ENCODE measurements around the gene MEI1. TPM values are rescaled to one million over a fixed set of nuclear protein-coding genes. Genes with fewer than 3 reads are reported as not detected.

Gene MEI1
- total and polyA plus RNA-seq, 9 of the 15 experiments (the other 6 are each of a cell fraction or from before 2014, with no cell fraction given), result 0.08 to 0.68 (median 0.18) TPM; not detected in 2

- FAIRE-seq, result no peak
- no peak overlapping the region for H3K27ac ChIP-seq (ENCODE audit: extremely low read depth, low read depth, low read length)
- POLR2A ChIA-PET, result interaction anchor here (0.6 kb wide), 2 partner anchors 23 to 117 kb away, joined by 3 read pairs; no protein-coding TSS in a partner anchor
Observed at GRCh38 chr22:41768430-41768829, 69.1 kb downstream of the MEI1 start.

GRCh38 chr22:41770715-41771468, 71.6 kb downstream of the MEI1 start:
- H3K4me1 ChIP-seq (replicated peaks in 1 of 2; ENCODE audit: control insufficient read depth in 2 of 2, insufficient read depth in 2 of 2, low read length in 2 of 2), result no peaks in the 10 kb centered on the region
- H3K4me3 ChIP-seq, result no peak overlapping the region
- BruUV-seq (replicated peaks), result no TSS peak
- DNase-seq (ENCODE audit: extremely low read depth in 1 of 4, low spot score in 3 of 4), result no peak
- H3K36me3 ChIP-seq (ENCODE audit: control insufficient read depth, insufficient read depth, low read length), result no peaks in the 10 kb centered on the region
- in situ Hi-C loops (cut with MboI) (no loop called here), intact Hi-C loops (cut with micrococcal nuclease) (no loop called here)
- POLR2A ChIA-PET, result interaction anchor here (0.6 to 1.1 kb wide), 3 partner anchors 23 to 215 kb away, joined by 3 to 5 read pairs (median 3); partner anchors contain the start of gene SNU13
- 3% methylated on average over 5 of the region's 5 CpGs for WGBS (ENCODE audit: insufficient coverage, low coverage, missing lambda C conversion rate)
- no peak overlapping the region for H2AFZ ChIP-seq (ENCODE audit: low read depth, low read length)
- CTCF ChIA-PET (ENCODE audit: low intra/inter-chr PET ratio), result no interaction called here
- H3K9me1 ChIP-seq (ENCODE audit: control insufficient read depth, insufficient read depth, low read length), result no peaks in the 10 kb centered on the region
- no peaks in the 10 kb centered on the region for H3K79me2 ChIP-seq (ENCODE audit: control insufficient read depth, insufficient read depth, low read length)
- FAIRE-seq, result no peak
- peaks cover 0 to 2% of the 10 kb centered on the region in 2 experiments; a peak in 1 of 5 replicates for H3K27me3 ChIP-seq (ENCODE audit: control insufficient read depth in 2 of 2, insufficient read depth in 2 of 2, low read length in 2 of 2)
- ATAC-seq, result no peak
- no peaks in the 10 kb centered on the region for H4K20me1 ChIP-seq (replicated peaks; ENCODE audit: control insufficient read depth, insufficient read depth, low read length)
- no peak overlapping the region for H3K4me2 ChIP-seq (ENCODE audit: insufficient read depth, low read length)
- no peaks in the 10 kb centered on the region for H3K9me3 ChIP-seq (replicated peaks; ENCODE audit: control insufficient read depth, insufficient read depth, low read depth, low read length)
- no peak overlapping the region for H3K9ac ChIP-seq (ENCODE audit: insufficient read depth in 1 of 2, low read depth in 2 of 2, low read length in 2 of 2)
- no peak overlapping the region for H3K27ac ChIP-seq (ENCODE audit: extremely low read depth, low read depth, low read length)
- TF ChIP-seq SRSF7 (optimal IDR thresholded peaks at IDR 0.05; ENCODE audit: low read depth, low read length) (no peak), MAFF (IDR thresholded peaks at IDR 0.05; ENCODE audit: low read length) (peak; percentile 39), FOXJ2 (tag; IDR thresholded peaks at IDR 0.05) (no peak), MAFK (IDR thresholded peaks at IDR 0.05; ENCODE audit: low read length) (0 out of 2 replicates have a peak, but pooled peaks have one; percentile 27), ZFX (CRISPR knock-in tag; IDR thresholded peaks at IDR 0.05) (no peak), C11orf30 (IDR thresholded peaks at IDR 0.05; ENCODE audit: low read depth) (peak; percentile 68; the same call in 1 of the 2 replicates), NEUROD1 (IDR thresholded peaks at IDR 0.05; ENCODE audit: borderline replicate concordance, low read depth, low read length, partially characterized antibody) (no peak), MAFG (tag; conservative IDR thresholded peaks at IDR 0.05) (peak; percentile 28; the same call in 1 of the 2 replicates), CTCF (IDR thresholded peaks at IDR 0.05 in 2 of 3, conservative IDR thresholded peaks at IDR 0.05 in 1 of 3; ENCODE audit: insufficient read depth in 2 of 3, low read depth in 1 of 3, low read length in 3 of 3) (no peak)

More at GRCh38 chr22:41768430-41768829, 69.1 kb downstream of the MEI1 start:
- Histone ChIP-seq H3K27me3 (ENCODE audit: control insufficient read depth in 2 of 2, insufficient read depth in 2 of 2, low read length in 2 of 2) (peaks cover 7 to 8% of the 10 kb centered on the region in 2 experiments; a peak in 2 of 5 replicates), H3K9me3 (replicated peaks; ENCODE audit: control insufficient read depth, insufficient read depth, low read depth, low read length) (no peaks in the 10 kb centered on the region), H3K79me2 (ENCODE audit: control insufficient read depth, insufficient read depth, low read length) (no peaks in the 10 kb centered on the region), H3K4me1 (replicated peaks in 1 of 2; ENCODE audit: control insufficient read depth in 2 of 2, insufficient read depth in 2 of 2, low read length in 2 of 2) (no peaks in the 10 kb centered on the region), H3K9ac (ENCODE audit: insufficient read depth in 1 of 2, low read depth in 2 of 2, low read length in 2 of 2) (no peak overlapping the region), H3K4me2 (ENCODE audit: insufficient read depth, low read length) (no peak overlapping the region), H3K9me1 (ENCODE audit: control insufficient read depth, insufficient read depth, low read length) (no peaks in the 10 kb centered on the region), H3K4me3 (no peak overlapping the region), H4K20me1 (replicated peaks; ENCODE audit: control insufficient read depth, insufficient read depth, low read length) (no peaks in the 10 kb centered on the region), H3K36me3 (ENCODE audit: control insufficient read depth, insufficient read depth, low read length) (no peaks in the 10 kb centered on the region), H2AFZ (ENCODE audit: low read depth, low read length) (no peak overlapping the region)
- TF ChIP-seq KLF10 (CRISPR knock-in tag; IDR thresholded peaks at IDR 0.05) (no peak), MAFG (tag; conservative IDR thresholded peaks at IDR 0.05) (no peak), ZNF239 (CRISPR knock-in tag; IDR thresholded peaks at IDR 0.05) (no peak), POLR2H (tag; IDR thresholded peaks at IDR 0.05; ENCODE audit: low read depth) (no peak), RBM39 (optimal IDR thresholded peaks at IDR 0.05; ENCODE audit: low read depth, low read length) (no peak), HDAC6 (IDR thresholded peaks at IDR 0.05; ENCODE audit: low read depth, low read length) (no peak), SMAD1 (IDR thresholded peaks at IDR 0.05; ENCODE audit: low read depth, low read length, partially characterized antibody) (no peak), ZZZ3 (IDR thresholded peaks at IDR 0.05) (no peak)
- intact Hi-C loops (cut with micrococcal nuclease), result no loop called here
- DNase-seq (ENCODE audit: extremely low read depth in 1 of 4, low spot score in 3 of 4) (no peak), ATAC-seq (no peak)
- no TSS peak for BruUV-seq (replicated peaks)
- in situ Hi-C loops (cut with MboI), result no loop called here
- CTCF ChIA-PET (ENCODE audit: low intra/inter-chr PET ratio), result no interaction called here
- 33% methylated on average over 2 of the region's 2 CpGs for WGBS (ENCODE audit: insufficient coverage, low coverage, missing lambda C conversion rate)

All from K562 (cell line).